Cardiac muscle cell (in vitro differentiated cells and primary cell): ENCODE results near the gene IL1R1. TPM values are rescaled to one million over a fixed set of nuclear protein-coding genes. Genes with fewer than 3 reads are reported as not detected.

Experiments
- DNase-seq, 2 donors: peaks; one replicate each; pipeline versions ENCODE4 v3.0.0 to v3.0.0-alpha.2; 2010 to 2017; ENCODE audit warnings: low read depth in 1 of 2, low spot score in 1 of 2
- H3K27ac ChIP-seq: fragments of 200-600 bp; sonication (generic); 2 replicates; pipeline ENCODE4 v1.5.1; 2016
- H3K27me3 ChIP-seq: fragments of 200-600 bp; sonication (generic); 2 replicates; pipeline ENCODE4 v1.6.0; 2016; ENCODE audit warnings: control low read depth
- H3K36me3 ChIP-seq: fragments of 200-600 bp; sonication (generic); 2 replicates; pipeline ENCODE4 v1.5.1; 2016; ENCODE audit warnings: control low read depth
- H3K4me1 ChIP-seq: fragments of 200-600 bp; sonication (generic); 2 replicates; pipeline ENCODE4 v1.8.1; 2017; ENCODE audit warnings: low read depth, mild to moderate bottlenecking, mixed run types
- H3K4me3 ChIP-seq: fragments of 200-600 bp; sonication (generic); 2 replicates; pipeline ENCODE4 v1.5.1; 2016; ENCODE audit warnings: mild to moderate bottlenecking
- H3K9me3 ChIP-seq: fragments of 200-600 bp; sonication (generic); 2 replicates; pipeline ENCODE4 v1.5.1; 2017; ENCODE audit warnings: low read depth, mild to moderate bottlenecking, control low read depth
- polyA plus RNA-seq: library from polyadenylated mRNA; unstranded; fragments of >200 nt; fragmentation: Nextera tagmentation; extraction: Ambion mirVana; gene quantifications from 2 replicates; pipeline ENCODE4 v1.2.1, GENCODE V29; 2016
- total RNA-seq: library from RNA; depleted of rRNA; stranded (reverse); fragments of >200 nt; gene quantifications from 2 replicates; pipeline ENCODE4 v1.2.3, GENCODE V29; 2016
- TF ChIP-seq, protein P1 (sequence below): IDR thresholded peaks from 2 replicates; pipeline ENCODE4 v1.5.1; 2012; ENCODE audit warnings: low read depth, mild to moderate bottlenecking, low read length

The IL1R1 gene
- total and polyA plus RNA-seq, 2 experiments from 2014 or later: 0.18 to 1.4 TPM

- TF ChIP-seq, protein P1, sequence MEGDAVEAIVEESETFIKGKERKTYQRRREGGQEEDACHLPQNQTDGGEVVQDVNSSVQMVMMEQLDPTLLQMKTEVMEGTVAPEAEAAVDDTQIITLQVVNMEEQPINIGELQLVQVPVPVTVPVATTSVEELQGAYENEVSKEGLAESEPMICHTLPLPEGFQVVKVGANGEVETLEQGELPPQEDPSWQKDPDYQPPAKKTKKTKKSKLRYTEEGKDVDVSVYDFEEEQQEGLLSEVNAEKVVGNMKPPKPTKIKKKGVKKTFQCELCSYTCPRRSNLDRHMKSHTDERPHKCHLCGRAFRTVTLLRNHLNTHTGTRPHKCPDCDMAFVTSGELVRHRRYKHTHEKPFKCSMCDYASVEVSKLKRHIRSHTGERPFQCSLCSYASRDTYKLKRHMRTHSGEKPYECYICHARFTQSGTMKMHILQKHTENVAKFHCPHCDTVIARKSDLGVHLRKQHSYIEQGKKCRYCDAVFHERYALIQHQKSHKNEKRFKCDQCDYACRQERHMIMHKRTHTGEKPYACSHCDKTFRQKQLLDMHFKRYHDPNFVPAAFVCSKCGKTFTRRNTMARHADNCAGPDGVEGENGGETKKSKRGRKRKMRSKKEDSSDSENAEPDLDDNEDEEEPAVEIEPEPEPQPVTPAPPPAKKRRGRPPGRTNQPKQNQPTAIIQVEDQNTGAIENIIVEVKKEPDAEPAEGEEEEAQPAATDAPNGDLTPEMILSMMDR: no peak
- no peaks in the 10 kb centered on the region for H3K27me3 ChIP-seq
- no peaks in the 10 kb centered on the region for H3K9me3 ChIP-seq
- no peaks in the 10 kb centered on the region for H3K4me1 ChIP-seq
- no peak overlapping the region for H3K4me3 ChIP-seq
- peak in 1 of 2 donors; percentile 88 for DNase-seq
- no peak overlapping the region for H3K27ac ChIP-seq
- no peaks in the 10 kb centered on the region for H3K36me3 ChIP-seq
These were observed 5.4 kb downstream of the IL1R1 start for GRCh38 chr2:102147935-102148334.

- Histone ChIP-seq H3K4me1 (no peaks in the 10 kb centered on the region), H3K4me3 (no peak overlapping the region), H3K27me3 (no peaks in the 10 kb centered on the region), H3K27ac (no peak overlapping the region), H3K36me3 (no peaks in the 10 kb centered on the region), H3K9me3 (no peaks in the 10 kb centered on the region)
- DNase-seq: no peak
- TF ChIP-seq, protein P1: no peak
These were observed 6.7 kb downstream of the IL1R1 start for GRCh38 chr2:102149243-102149642.

GRCh38 chr2:102149644-102150455, 7.3 kb downstream of the IL1R1 start:
- H3K36me3 ChIP-seq: no peaks in the 10 kb centered on the region
- H3K4me1 ChIP-seq: no peaks in the 10 kb centered on the region
- no peak overlapping the region for H3K4me3 ChIP-seq
- TF ChIP-seq, protein P1: no peak
- DNase-seq: no peak
- no peaks in the 10 kb centered on the region for H3K9me3 ChIP-seq
- H3K27ac ChIP-seq: no peak overlapping the region
- H3K27me3 ChIP-seq: no peaks in the 10 kb centered on the region

- TF ChIP-seq, protein P1: no peak
- Histone ChIP-seq H3K27me3 (no peaks in the 10 kb centered on the region), H3K4me3 (no peak overlapping the region), H3K27ac (no peak overlapping the region), H3K9me3 (no peaks in the 10 kb centered on the region), H3K4me1 (no peaks in the 10 kb centered on the region), H3K36me3 (no peaks in the 10 kb centered on the region)
- DNase-seq: no peak
These were observed 11.8 kb downstream of the IL1R1 start for GRCh38 chr2:102154364-102154763.

DNA sequence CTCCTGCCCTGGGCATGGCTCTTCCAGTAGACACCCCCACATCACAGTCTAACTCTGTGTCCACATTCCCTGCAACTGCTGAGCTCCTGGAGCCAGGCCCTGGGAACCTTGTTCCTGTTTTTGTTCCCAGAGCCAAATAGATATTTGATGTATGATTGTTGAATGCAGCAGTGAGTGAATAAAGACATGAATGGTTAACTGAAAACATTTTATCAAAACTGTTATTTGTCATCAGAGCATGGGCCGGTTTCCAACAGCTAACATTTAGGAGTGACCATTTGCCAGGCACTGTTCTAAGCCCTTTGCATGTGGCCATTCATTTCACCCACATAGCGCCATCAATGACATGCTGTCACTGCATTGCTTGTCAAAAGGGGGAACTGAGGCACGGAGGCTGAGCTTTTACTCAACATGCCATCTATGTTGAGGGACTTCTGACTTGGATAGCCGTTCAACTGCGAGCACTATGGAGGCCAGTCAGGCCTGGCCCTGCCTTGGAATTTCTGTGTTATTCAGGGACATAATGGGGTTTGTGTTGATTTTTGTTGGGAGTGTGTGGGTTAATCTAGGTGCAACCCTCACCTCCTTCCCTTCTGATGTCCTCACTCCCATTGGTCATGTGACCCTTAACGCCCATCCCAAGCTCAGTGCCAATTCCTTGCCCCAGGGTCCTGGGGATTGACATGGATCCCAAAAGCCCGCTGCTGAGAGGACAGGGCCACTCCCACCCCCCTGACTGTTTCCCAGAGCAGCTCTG, 12.6 kb downstream of the IL1R1 start:
- TF ChIP-seq, protein P1: no peak
- Histone ChIP-seq H3K4me1 (no peaks in the 10 kb centered on the region), H3K27me3 (no peaks in the 10 kb centered on the region), H3K27ac (no peak overlapping the region), H3K9me3 (no peaks in the 10 kb centered on the region), H3K4me3 (no peak overlapping the region), H3K36me3 (no peaks in the 10 kb centered on the region)
- no peak for DNase-seq
